ENCODE results near the gene C10orf88.

Gene C10orf88

DNA sequence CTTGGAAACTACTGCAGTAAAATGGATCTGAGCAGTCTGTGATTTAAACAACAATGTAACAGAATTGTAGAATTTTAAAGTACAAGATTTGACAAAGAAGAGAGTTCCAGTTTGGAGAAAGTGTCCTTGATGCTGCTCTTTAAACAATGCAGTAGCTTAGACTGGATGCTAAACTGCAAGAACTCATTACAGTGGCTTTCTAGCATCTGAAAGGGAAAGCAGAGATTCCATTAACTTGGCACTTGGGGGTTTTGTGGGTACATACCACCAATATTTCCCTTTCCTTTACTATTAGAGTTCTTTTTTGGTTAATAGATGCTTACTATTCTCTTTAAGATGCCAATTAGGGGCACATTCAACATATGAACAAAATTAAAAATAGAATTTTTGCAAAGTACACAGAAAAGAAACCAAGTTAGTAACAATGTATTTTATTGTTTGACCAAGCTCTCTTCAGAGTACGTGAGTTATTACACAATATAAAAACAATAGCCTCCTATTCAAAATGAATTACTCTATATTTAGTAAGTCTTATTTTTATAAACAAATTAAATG lies 38.1 kb upstream of the C10orf88 start:
- H3K27me3 ChIP-seq (ENCODE audit: control insufficient read depth in 2 of 2, insufficient read depth in 2 of 2, low read length in 2 of 2) = no peaks in the 10 kb centered on the region
- peaks cover 29 to 38% of the 10 kb centered on the region in 2 donors for H3K36me3 ChIP-seq (ENCODE audit: control insufficient read depth in 2 of 2, insufficient read depth in 2 of 2, low read length in 2 of 2)
- H3K9me3 ChIP-seq (ENCODE audit: control insufficient read depth in 2 of 2, low read length in 2 of 2) = no peaks in the 10 kb centered on the region
- H3K4me3 ChIP-seq (ENCODE audit: low read length in 2 of 2) = no peak overlapping the region
- no peak overlapping the region for H3K9ac ChIP-seq (ENCODE audit: low read depth in 1 of 2, low read length in 2 of 2)
- H3K27ac ChIP-seq (ENCODE audit: low read depth in 2 of 2, low read length in 2 of 2) = no peak overlapping the region
- H3K4me1 ChIP-seq (ENCODE audit: control insufficient read depth in 2 of 2, insufficient read depth in 2 of 2, low read length in 2 of 2) = no peaks in the 10 kb centered on the region

DNA sequence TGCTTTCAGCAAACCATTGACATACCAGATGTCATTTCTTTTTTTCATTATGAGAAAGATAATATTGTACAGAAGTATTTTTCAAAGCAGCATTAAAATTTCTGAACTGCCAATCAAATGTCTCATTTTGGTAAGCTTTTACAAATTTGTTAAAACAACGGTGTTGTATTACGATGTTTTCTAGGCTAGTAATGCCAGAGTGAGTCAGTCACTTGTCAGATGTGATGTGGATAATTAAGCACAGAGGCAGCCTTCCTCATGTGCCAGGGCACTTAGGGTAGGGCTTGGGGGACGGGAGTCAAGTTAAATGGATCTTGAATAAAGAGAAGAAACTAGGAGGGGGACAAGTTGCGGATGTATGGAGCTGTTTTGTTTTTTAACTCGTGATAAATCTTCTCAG lies 36.3 kb upstream of the C10orf88 start:
- no peak overlapping the region for H3K9ac ChIP-seq (ENCODE audit: low read depth in 1 of 2, low read length in 2 of 2)
- H3K27ac ChIP-seq (ENCODE audit: low read depth in 2 of 2, low read length in 2 of 2) = no peak overlapping the region
- peaks cover 14 to 26% of the 10 kb centered on the region in 2 donors for H3K36me3 ChIP-seq (ENCODE audit: control insufficient read depth in 2 of 2, insufficient read depth in 2 of 2, low read length in 2 of 2)
- no peaks in the 10 kb centered on the region for H3K27me3 ChIP-seq (ENCODE audit: control insufficient read depth in 2 of 2, insufficient read depth in 2 of 2, low read length in 2 of 2)
- H3K4me1 ChIP-seq (ENCODE audit: control insufficient read depth in 2 of 2, insufficient read depth in 2 of 2, low read length in 2 of 2) = no peaks in the 10 kb centered on the region
- no peaks in the 10 kb centered on the region for H3K9me3 ChIP-seq (ENCODE audit: control insufficient read depth in 2 of 2, low read length in 2 of 2)
- H3K4me3 ChIP-seq (ENCODE audit: low read length in 2 of 2) = no peak overlapping the region

DNA sequence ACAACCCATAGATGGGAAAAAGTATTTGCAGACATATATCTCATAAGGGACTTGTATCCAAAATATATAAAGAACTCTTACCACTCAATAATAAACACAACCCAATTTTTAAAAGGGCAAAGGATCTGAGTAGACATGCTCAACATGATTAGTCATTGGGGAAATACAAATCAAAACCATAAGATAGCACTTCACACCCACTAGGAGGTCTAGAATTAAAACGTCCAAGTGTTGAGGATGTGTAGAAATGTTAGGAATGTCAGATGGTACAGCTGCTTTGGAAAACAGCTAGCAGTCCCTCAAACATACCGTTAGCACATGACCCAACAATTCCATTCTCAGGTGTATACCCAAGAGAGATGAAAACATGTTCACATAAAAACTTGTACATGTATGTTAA lies 34.5 kb upstream of the C10orf88 start:
- H3K27me3 ChIP-seq (ENCODE audit: control insufficient read depth in 2 of 2, insufficient read depth in 2 of 2, low read length in 2 of 2) = no peaks in the 10 kb centered on the region
- H3K36me3 ChIP-seq (ENCODE audit: control insufficient read depth in 2 of 2, insufficient read depth in 2 of 2, low read length in 2 of 2) = peaks cover 5 to 12% of the 10 kb centered on the region in 2 donors
- no peaks in the 10 kb centered on the region for H3K9me3 ChIP-seq (ENCODE audit: control insufficient read depth in 2 of 2, low read length in 2 of 2)
- H3K4me3 ChIP-seq (ENCODE audit: low read length in 2 of 2) = no peak overlapping the region
- no peaks in the 10 kb centered on the region for H3K4me1 ChIP-seq (ENCODE audit: control insufficient read depth in 2 of 2, insufficient read depth in 2 of 2, low read length in 2 of 2)
- no peak overlapping the region for H3K9ac ChIP-seq (ENCODE audit: low read depth in 1 of 2, low read length in 2 of 2)
- H3K27ac ChIP-seq (ENCODE audit: low read depth in 2 of 2, low read length in 2 of 2) = no peak overlapping the region

DNA sequence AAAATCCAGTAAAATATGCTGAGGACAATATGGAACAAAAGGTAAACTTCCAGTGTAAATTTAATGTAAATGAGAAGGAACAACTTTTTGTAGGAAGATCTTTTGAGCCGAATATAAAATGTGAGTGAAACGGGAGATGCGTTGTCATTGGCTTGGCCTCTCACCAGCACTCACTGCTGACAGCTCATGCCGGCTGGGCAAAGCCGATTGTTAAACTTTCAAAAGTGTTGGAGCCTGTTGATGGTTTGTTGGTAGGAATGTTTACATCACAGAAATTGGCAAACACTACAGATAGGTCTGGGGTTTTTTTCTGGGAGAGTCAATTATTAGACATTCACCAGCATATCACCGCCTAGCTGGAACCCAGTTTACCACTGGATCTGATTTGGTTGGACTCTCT lies 32.3 kb upstream of the C10orf88 start:
- no peak overlapping the region for H3K27ac ChIP-seq (ENCODE audit: low read depth in 2 of 2, low read length in 2 of 2)
- no peak overlapping the region for H3K9ac ChIP-seq (ENCODE audit: low read depth in 1 of 2, low read length in 2 of 2)
- no peaks in the 10 kb centered on the region for H3K27me3 ChIP-seq (ENCODE audit: control insufficient read depth in 2 of 2, insufficient read depth in 2 of 2, low read length in 2 of 2)

DNA sequence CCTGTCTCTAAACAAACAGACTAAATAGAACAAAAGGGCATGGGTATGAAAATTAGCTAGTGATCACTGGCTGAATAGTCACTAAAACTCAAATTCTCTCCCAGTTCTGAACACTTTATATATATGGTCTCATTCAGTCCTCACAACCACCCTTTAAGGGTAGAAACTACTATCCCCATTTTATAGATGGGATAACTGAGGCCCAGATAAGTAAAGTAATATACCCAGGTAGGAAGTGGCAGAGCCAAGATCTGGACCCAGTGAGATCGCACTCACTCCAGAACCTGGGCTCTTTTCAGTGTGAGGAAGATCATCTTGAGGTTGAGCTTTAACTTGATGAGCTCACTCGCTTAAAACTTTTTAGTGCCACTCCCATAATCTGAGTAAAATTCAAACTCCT lies 30.7 kb upstream of the C10orf88 start:
- no peak overlapping the region for H3K4me3 ChIP-seq (ENCODE audit: low read length in 2 of 2)
- no peak overlapping the region for H3K27ac ChIP-seq (ENCODE audit: low read depth in 2 of 2, low read length in 2 of 2)

More for the DNA sequence above, 32.3 kb upstream of the C10orf88 start:
- H3K9me3 ChIP-seq (ENCODE audit: control insufficient read depth in 2 of 2, low read length in 2 of 2) = no peaks in the 10 kb centered on the region
- no peaks in the 10 kb centered on the region for H3K4me1 ChIP-seq (ENCODE audit: control insufficient read depth in 2 of 2, insufficient read depth in 2 of 2, low read length in 2 of 2)
- H3K36me3 ChIP-seq (ENCODE audit: control insufficient read depth in 2 of 2, insufficient read depth in 2 of 2, low read length in 2 of 2) = peaks cover 6% of the 10 kb centered on the region in 2 donors
- no peak overlapping the region for H3K4me3 ChIP-seq (ENCODE audit: low read length in 2 of 2)

DNA sequence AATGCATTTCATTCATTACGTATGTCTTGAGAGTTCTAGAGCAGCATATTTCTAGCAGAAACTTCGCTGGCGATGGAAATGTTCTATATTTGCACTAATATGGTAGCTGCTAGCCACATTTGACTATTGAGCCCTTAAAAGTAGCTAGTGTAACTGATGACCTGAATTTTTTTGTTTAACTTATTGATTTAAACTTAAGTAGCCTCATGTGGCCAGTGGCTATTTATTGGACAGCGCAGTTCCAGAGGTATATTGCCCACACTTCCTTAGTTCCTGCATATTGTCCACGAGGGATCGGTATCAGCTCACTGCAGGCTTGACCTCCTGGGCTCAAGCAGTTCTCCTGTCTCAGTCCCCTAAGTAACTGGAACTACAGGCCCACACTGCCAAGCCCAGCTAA lies 29.9 kb upstream of the C10orf88 start:
- H3K27me3 ChIP-seq (ENCODE audit: control insufficient read depth in 2 of 2, insufficient read depth in 2 of 2, low read length in 2 of 2) = no peaks in the 10 kb centered on the region

More for the DNA sequence above, 30.7 kb upstream of the C10orf88 start:
- no peaks in the 10 kb centered on the region for H3K27me3 ChIP-seq (ENCODE audit: control insufficient read depth in 2 of 2, insufficient read depth in 2 of 2, low read length in 2 of 2)
- no peak overlapping the region for H3K9ac ChIP-seq (ENCODE audit: low read depth in 1 of 2, low read length in 2 of 2)
- H3K4me1 ChIP-seq (ENCODE audit: control insufficient read depth in 2 of 2, insufficient read depth in 2 of 2, low read length in 2 of 2) = peaks cover 5 to 8% of the 10 kb centered on the region in 2 donors
- no peaks in the 10 kb centered on the region for H3K9me3 ChIP-seq (ENCODE audit: control insufficient read depth in 2 of 2, low read length in 2 of 2)
- H3K36me3 ChIP-seq (ENCODE audit: control insufficient read depth in 2 of 2, insufficient read depth in 2 of 2, low read length in 2 of 2) = peaks cover 0 to 6% of the 10 kb centered on the region in 2 donors

DNA sequence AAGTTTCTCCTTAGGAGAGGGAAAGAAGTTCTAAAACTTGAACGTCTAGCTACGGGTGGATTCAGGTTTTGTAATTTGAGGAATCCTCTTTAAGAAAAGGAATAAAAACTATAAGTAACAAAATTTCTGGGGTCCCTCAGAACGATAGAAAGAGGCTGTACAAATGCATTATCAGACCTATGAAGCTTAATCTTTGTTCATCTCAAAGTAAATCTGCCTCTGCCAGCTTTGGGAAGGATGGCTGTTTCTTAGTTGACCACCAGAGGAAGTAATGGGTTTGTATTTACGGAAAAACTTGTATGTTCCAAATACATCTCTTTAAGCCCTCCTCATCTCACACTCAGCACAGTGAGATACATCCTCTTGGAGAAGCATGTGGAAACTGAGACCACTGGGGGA lies 27.0 kb upstream of the C10orf88 start:
- Histone ChIP-seq H3K9me3 (ENCODE audit: control insufficient read depth in 2 of 2, low read length in 2 of 2) (no peaks in the 10 kb centered on the region), H3K4me3 (ENCODE audit: low read length in 2 of 2) (peak overlapping the region; percentile 67 to 91), H3K4me1 (ENCODE audit: control insufficient read depth in 2 of 2, insufficient read depth in 2 of 2, low read length in 2 of 2) (peaks cover 6 to 9% of the 10 kb centered on the region in 2 donors), H3K36me3 (ENCODE audit: control insufficient read depth in 2 of 2, insufficient read depth in 2 of 2, low read length in 2 of 2) (peaks cover 0 to 6% of the 10 kb centered on the region in 2 donors), H3K27me3 (ENCODE audit: control insufficient read depth in 2 of 2, insufficient read depth in 2 of 2, low read length in 2 of 2) (no peaks in the 10 kb centered on the region), H3K27ac (ENCODE audit: low read depth in 2 of 2, low read length in 2 of 2) (no peak overlapping the region), H3K9ac (ENCODE audit: low read depth in 1 of 2, low read length in 2 of 2) (peak overlapping the region in 1 of 2 donors; percentile 29)

More for the DNA sequence above, 29.9 kb upstream of the C10orf88 start:
- H3K4me1 ChIP-seq (ENCODE audit: control insufficient read depth in 2 of 2, insufficient read depth in 2 of 2, low read length in 2 of 2) = peaks cover 6 to 9% of the 10 kb centered on the region in 2 donors
- no peaks in the 10 kb centered on the region for H3K9me3 ChIP-seq (ENCODE audit: control insufficient read depth in 2 of 2, low read length in 2 of 2)
- no peak overlapping the region for H3K9ac ChIP-seq (ENCODE audit: low read depth in 1 of 2, low read length in 2 of 2)
- H3K36me3 ChIP-seq (ENCODE audit: control insufficient read depth in 2 of 2, insufficient read depth in 2 of 2, low read length in 2 of 2) = peaks cover 0 to 6% of the 10 kb centered on the region in 2 donors
- H3K4me3 ChIP-seq (ENCODE audit: low read length in 2 of 2) = no peak overlapping the region
- no peak overlapping the region for H3K27ac ChIP-seq (ENCODE audit: low read depth in 2 of 2, low read length in 2 of 2)

DNA sequence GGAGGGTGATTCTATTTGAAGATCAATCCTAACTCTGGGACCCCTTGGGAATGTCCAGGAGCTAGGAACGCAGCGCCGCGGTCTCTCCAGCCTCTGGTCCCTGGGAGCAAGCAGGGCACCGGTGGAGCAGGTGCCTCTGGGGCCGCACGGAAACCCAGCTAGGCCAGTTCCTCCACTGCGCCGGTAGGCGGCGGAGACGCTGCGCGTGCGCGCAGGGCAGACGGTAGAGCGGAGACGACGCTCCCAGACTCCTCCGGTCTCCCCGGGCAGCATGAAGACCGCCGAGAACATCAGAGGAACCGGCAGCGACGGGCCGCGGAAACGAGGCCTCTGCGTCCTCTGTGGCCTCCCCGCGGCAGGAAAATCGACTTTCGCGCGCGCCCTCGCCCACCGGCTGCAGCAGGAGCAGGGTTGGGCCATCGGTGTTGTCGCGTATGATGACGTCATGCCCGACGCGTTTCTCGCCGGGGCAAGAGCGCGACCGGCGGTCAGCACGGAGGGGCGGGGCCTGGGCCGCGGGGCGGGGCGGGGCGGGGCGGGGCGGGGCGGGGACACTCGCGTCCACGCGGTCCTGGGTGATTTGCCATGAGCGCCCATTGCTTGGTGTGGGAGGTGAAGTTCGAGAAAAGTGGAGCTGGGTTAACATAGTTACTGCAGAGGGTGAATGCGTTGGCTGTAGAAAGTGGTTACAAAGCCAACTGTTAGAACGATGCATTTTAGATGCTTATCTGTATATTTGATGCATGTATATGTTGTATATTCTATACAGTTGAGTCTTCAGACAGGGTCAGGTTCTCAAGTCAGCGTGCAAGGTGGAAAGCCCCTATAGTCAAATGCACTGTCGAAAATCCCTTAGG lies 26.4 kb upstream of the C10orf88 start, which contains the start of gene PSTK:
Gene PSTK, plus strand, starts transcription at position 193 of the 857 bp plus-strand sequence. Its CDS starts 79 bp downstream, at position 272.
- Histone ChIP-seq H3K4me1 (ENCODE audit: control insufficient read depth in 2 of 2, insufficient read depth in 2 of 2, low read length in 2 of 2) (peaks cover 6 to 9% of the 10 kb centered on the region in 2 donors), H3K27me3 (ENCODE audit: control insufficient read depth in 2 of 2, insufficient read depth in 2 of 2, low read length in 2 of 2) (no peaks in the 10 kb centered on the region), H3K9ac (ENCODE audit: low read depth in 1 of 2, low read length in 2 of 2) (peak within 1 kb of the TSS; percentile 85 to 89), H3K36me3 (ENCODE audit: control insufficient read depth in 2 of 2, insufficient read depth in 2 of 2, low read length in 2 of 2) (peaks cover 0 to 6% of the 10 kb centered on the region in 2 donors), H3K27ac (ENCODE audit: low read depth in 2 of 2, low read length in 2 of 2) (peak within 1 kb of the TSS; percentile 95 to 98), H3K9me3 (ENCODE audit: control insufficient read depth in 2 of 2, low read length in 2 of 2) (no peaks in the 10 kb centered on the region), H3K4me3 (ENCODE audit: low read length in 2 of 2) (peak within 1 kb of the TSS; percentile 78 to 91)

DNA sequence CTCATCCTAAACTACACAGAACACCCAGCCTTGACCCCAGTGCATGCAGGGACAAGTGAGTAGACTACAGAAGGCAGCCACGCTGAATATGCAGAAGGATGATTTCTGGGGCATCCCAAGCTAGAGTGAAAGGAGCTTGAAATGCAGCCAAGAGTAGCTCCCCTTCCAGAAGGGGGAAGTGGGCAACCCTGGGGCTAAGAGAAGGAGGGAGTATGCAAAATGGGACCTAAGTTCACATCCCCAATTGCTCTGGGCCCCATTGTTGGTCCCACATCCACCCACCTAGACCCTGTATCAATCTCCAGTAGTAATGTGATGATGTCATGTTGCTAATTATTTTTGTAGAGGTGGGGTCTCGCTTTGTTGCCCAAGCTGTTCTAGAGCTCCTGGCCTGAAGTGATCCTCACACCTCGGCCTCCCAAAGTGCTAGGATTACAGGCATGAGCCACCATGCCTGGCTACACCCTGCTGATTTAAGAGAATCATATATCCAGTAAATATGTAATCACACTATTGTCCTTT lies 20.6 kb upstream of the C10orf88 start:
- H3K4me3 ChIP-seq (ENCODE audit: low read length in 2 of 2) = no peak overlapping the region
- peaks cover 0 to under 1% of the 10 kb centered on the region in 2 donors for H3K4me1 ChIP-seq (ENCODE audit: control insufficient read depth in 2 of 2, insufficient read depth in 2 of 2, low read length in 2 of 2)
- H3K36me3 ChIP-seq (ENCODE audit: control insufficient read depth in 2 of 2, insufficient read depth in 2 of 2, low read length in 2 of 2) = no peaks in the 10 kb centered on the region
- H3K9me3 ChIP-seq (ENCODE audit: control insufficient read depth in 2 of 2, low read length in 2 of 2) = no peaks in the 10 kb centered on the region
- no peak overlapping the region for H3K9ac ChIP-seq (ENCODE audit: low read depth in 1 of 2, low read length in 2 of 2)
- no peak overlapping the region for H3K27ac ChIP-seq (ENCODE audit: low read depth in 2 of 2, low read length in 2 of 2)
- no peaks in the 10 kb centered on the region for H3K27me3 ChIP-seq (ENCODE audit: control insufficient read depth in 2 of 2, insufficient read depth in 2 of 2, low read length in 2 of 2)

DNA sequence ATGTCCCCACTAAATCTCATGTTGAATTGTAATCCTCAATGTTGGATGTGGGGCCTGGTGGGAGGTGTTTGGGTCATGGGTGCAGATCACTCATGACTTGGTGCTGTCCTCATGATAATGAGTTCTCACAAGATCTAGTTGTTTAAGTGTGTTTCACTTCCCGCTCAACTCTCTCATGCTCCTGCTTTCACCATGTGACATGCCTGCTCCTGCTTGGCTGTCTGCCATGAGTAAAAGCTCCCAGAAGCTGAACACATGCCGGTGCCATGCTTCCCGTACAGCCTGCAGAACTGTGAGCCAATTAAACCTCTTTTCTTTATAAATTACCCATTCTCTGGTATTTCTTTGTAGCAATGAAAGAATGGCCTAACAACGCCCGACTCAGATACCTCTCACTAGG lies 20.0 kb upstream of the C10orf88 start:
- Histone ChIP-seq H3K9ac (ENCODE audit: low read depth in 1 of 2, low read length in 2 of 2) (no peak overlapping the region), H3K36me3 (ENCODE audit: control insufficient read depth in 2 of 2, insufficient read depth in 2 of 2, low read length in 2 of 2) (no peaks in the 10 kb centered on the region), H3K4me3 (ENCODE audit: low read length in 2 of 2) (no peak overlapping the region), H3K9me3 (ENCODE audit: control insufficient read depth in 2 of 2, low read length in 2 of 2) (no peaks in the 10 kb centered on the region), H3K27me3 (ENCODE audit: control insufficient read depth in 2 of 2, insufficient read depth in 2 of 2, low read length in 2 of 2) (no peaks in the 10 kb centered on the region), H3K27ac (ENCODE audit: low read depth in 2 of 2, low read length in 2 of 2) (no peak overlapping the region), H3K4me1 (ENCODE audit: control insufficient read depth in 2 of 2, insufficient read depth in 2 of 2, low read length in 2 of 2) (no peaks in the 10 kb centered on the region)
